Esophagus squamous epithelium (tissue), 4 donors: ENCODE measurements around the gene SMU1.

ENCODE experiments used
- CTCF ChIP-seq, 6 experiments: fragments of 450-650 bp in 4 of 6; fragments of 200-600 bp in 2 of 6; sonication (generic) in 2 of 6; IDR thresholded peaks; one replicate each; pipeline ENCODE4 v1.5.1; 2016 to 2019; ENCODE audit warnings: antibody characterized with exemption in 6 of 6, mild to moderate bottlenecking in 4 of 6, moderate library complexity in 4 of 6
- POLR2A ChIP-seq, 4 donors: fragments of 450-650 bp; IDR thresholded peaks; one replicate each; pipeline ENCODE4 v1.6.1; 2017; ENCODE audit warnings: antibody characterized with exemption in 4 of 4, mild to moderate bottlenecking in 4 of 4, moderate library complexity in 3 of 4

GRCh38 chr9:32991897-32992594 is 84.4 kb downstream of the SMU1 start:
- no peak for TF ChIP-seq CTCF (IDR thresholded peaks at IDR 0.05)
- no peak for TF ChIP-seq POLR2A (IDR thresholded peaks at IDR 0.05)
